ENCODE measurements around the gene GZF1.
A peak's percentile ranks its signal among the peaks of the same experiment; 100 is the strongest.

GZF1 gene

GRCh38 chr20:23361476-23362391 lies at the start of gene GZF1:
GZF1 (plus strand) TSS chr20:23362182; CDS start chr20:23364384, 2,202 bp downstream.
- peak; percentile 96 for DNase-seq (ENCODE audit: low spot score)

- DNase-seq (ENCODE audit: low spot score): no peak
Observed at GRCh38 chr20:23313271-23313670, 48.7 kb upstream of the GZF1 start.

GRCh38 chr20:23314699-23315098 lies 47.3 kb upstream of the GZF1 start:
- DNase-seq (ENCODE audit: low spot score): no peak

- DNase-seq (ENCODE audit: low spot score): no peak
Observed at GRCh38 chr20:23315099-23315498, 46.9 kb upstream of the GZF1 start.

- DNase-seq (ENCODE audit: low spot score): no peak
Observed at GRCh38 chr20:23316626-23317025, 45.4 kb upstream of the GZF1 start.

- DNase-seq (ENCODE audit: low spot score): no peak
Observed at GRCh38 chr20:23317081-23317480, 44.9 kb upstream of the GZF1 start.

GRCh38 chr20:23318347-23318746 lies 43.6 kb upstream of the GZF1 start:
- DNase-seq (ENCODE audit: low spot score): no peak

GRCh38 chr20:23320317-23320716 lies 41.7 kb upstream of the GZF1 start:
- peak; percentile 21 for DNase-seq (ENCODE audit: low spot score)

GRCh38 chr20:23325107-23325506 lies 36.9 kb upstream of the GZF1 start:
- DNase-seq (ENCODE audit: low spot score): peak; percentile 21

GRCh38 chr20:23326774-23327173 lies 35.2 kb upstream of the GZF1 start:
- DNase-seq (ENCODE audit: low spot score): no peak

- DNase-seq (ENCODE audit: low spot score): no peak
Observed at GRCh38 chr20:23327617-23328333, 34.2 kb upstream of the GZF1 start.

- no peak for DNase-seq (ENCODE audit: low spot score)
Observed at GRCh38 chr20:23331450-23332350, 30.3 kb upstream of the GZF1 start.

GRCh38 chr20:23332467-23332866 lies 29.5 kb upstream of the GZF1 start:
- DNase-seq (ENCODE audit: low spot score): no peak

GRCh38 chr20:23334111-23334510 lies 27.9 kb upstream of the GZF1 start:
- no peak for DNase-seq (ENCODE audit: low spot score)

- no peak for DNase-seq (ENCODE audit: low spot score)
Observed at GRCh38 chr20:23335521-23335920, 26.5 kb upstream of the GZF1 start.

GRCh38 chr20:23336476-23336875 lies 25.5 kb upstream of the GZF1 start:
- DNase-seq (ENCODE audit: low spot score): no peak

- peak; percentile 15 for DNase-seq (ENCODE audit: low spot score)
Observed at GRCh38 chr20:23337312-23337711, 24.7 kb upstream of the GZF1 start.

- DNase-seq (ENCODE audit: low spot score): no peak
Observed at GRCh38 chr20:23339986-23340385, 22.0 kb upstream of the GZF1 start.

GRCh38 chr20:23340524-23340923 lies 21.5 kb upstream of the GZF1 start:
- peak; percentile 77 for DNase-seq (ENCODE audit: low spot score)

GRCh38 chr20:23341073-23341472 lies 20.9 kb upstream of the GZF1 start:
- DNase-seq (ENCODE audit: low spot score): no peak

GRCh38 chr20:23343590-23343989 lies 18.4 kb upstream of the GZF1 start:
- DNase-seq (ENCODE audit: low spot score): no peak

GRCh38 chr20:23344336-23344735 lies 17.6 kb upstream of the GZF1 start:
- no peak for DNase-seq (ENCODE audit: low spot score)

All from iPS-NIHi11 (cell line).